HepG2 (cell line): ENCODE measurements around the gene CEBPG. TPM values are rescaled to one million over a fixed set of nuclear protein-coding genes. Genes with fewer than 3 reads are reported as not detected.

Source experiments
- FOSL2 ChIP-seq: sonication (generic); formaldehyde crosslinking; IDR thresholded peaks from 2 replicates; pipeline ENCODE4 v1.4.0; 2020; ENCODE audit warnings: missing genetic modification reagents
- HOXA3 ChIP-seq: sonication (generic); formaldehyde crosslinking; IDR thresholded peaks from 2 replicates; pipeline ENCODE4 v1.5.0; 2020; ENCODE audit warnings: missing genetic modification reagents
- MIXL1 ChIP-seq: IDR thresholded peaks from 2 replicates; pipeline ENCODE4 v1.6.1; 2016
- NFIC ChIP-seq: IDR thresholded peaks from 2 replicates; pipeline ENCODE4 v1.6.1; 2012; ENCODE audit warnings: mild to moderate bottlenecking, low read length, inconsistent platforms
- NFKB2 ChIP-seq: sonication (generic); formaldehyde crosslinking; IDR thresholded peaks from 2 replicates; pipeline ENCODE4 v1.4.0; 2020; ENCODE audit warnings: missing genetic modification reagents, borderline replicate concordance
- PRDM10 ChIP-seq: sonication (generic); formaldehyde crosslinking; IDR thresholded peaks from 2 replicates; pipeline ENCODE4 v1.4.0; 2020; ENCODE audit warnings: low read depth, missing genetic modification reagents
- ZBTB46 ChIP-seq: sonication (generic); formaldehyde crosslinking; IDR thresholded peaks from 2 replicates; pipeline ENCODE4 v1.4.0; 2020; ENCODE audit warnings: mild to moderate bottlenecking, missing genetic modification reagents, borderline replicate concordance
- ZNF225 ChIP-seq: sonication (generic); formaldehyde crosslinking; IDR thresholded peaks from 2 replicates; pipeline ENCODE4 v1.4.0; 2020; ENCODE audit warnings: mild to moderate bottlenecking, missing genetic modification reagents
- ZNF598 ChIP-seq: sonication (generic); formaldehyde crosslinking; IDR thresholded peaks from 2 replicates; pipeline ENCODE4 v1.5.1; 2020; ENCODE audit warnings: mild to moderate bottlenecking, missing genetic modification reagents, borderline replicate concordance
- ZNF607 ChIP-seq: sonication (generic); formaldehyde crosslinking; IDR thresholded peaks from 2 replicates; pipeline ENCODE4 v1.5.1; 2020; ENCODE audit warnings: missing genetic modification reagents, mild to moderate bottlenecking, borderline replicate concordance
- ZNF788 ChIP-seq: sonication (generic); formaldehyde crosslinking; IDR thresholded peaks from 2 replicates; pipeline ENCODE4 v1.5.0; 2020; ENCODE audit warnings: mild to moderate bottlenecking, missing genetic modification reagents, borderline replicate concordance
- polyA plus RNA-seq, 8 experiments: library from polyadenylated mRNA; depleted of rRNA in 3 of 8; stranded (reverse) in 7 of 8; unstranded in 1 of 8; fragments of >200 nt; fragmentation: Illumina TruSeq in 4 of 8; extraction: Trizol in 4 of 8; gene quantifications; 2 replicates each; pipeline versions ENCODE4 v1.2.1 to v1.2.3, GENCODE V29; 2011 to 2016; ENCODE audit warnings: low read depth in 4 of 8, missing spikeins in 1 of 8, mixed read lengths in 1 of 8; ENCODE audit not compliant: insufficient read depth in 1 of 8
- total RNA-seq, 5 experiments: library from RNA; depleted of rRNA; stranded (reverse); fragments of >200 nt; fragmentation: Illumina TruSeq; extraction: Trizol; gene quantifications; 2 replicates each; pipeline ENCODE4 v1.2.3, GENCODE V29; 2016; ENCODE audit warnings: low read depth in 1 of 5
- TF ChIP-seq, protein P1 (sequence below): sonication (generic); formaldehyde crosslinking; IDR thresholded peaks from 2 replicates; pipeline ENCODE4 v1.5.0; 2020; ENCODE audit warnings: mild to moderate bottlenecking, missing genetic modification reagents, borderline replicate concordance
- TF ChIP-seq, protein P2 (sequence below), 2 experiments: sonication (generic) in 1 of 2; formaldehyde crosslinking in 1 of 2; IDR thresholded peaks; 2 replicates each; pipeline versions ENCODE4 v1.4.0 to v1.6.1; 2016 to 2020; ENCODE audit warnings: borderline replicate concordance in 1 of 2, low read depth in 1 of 2, mild to moderate bottlenecking in 1 of 2, missing genetic modification reagents in 1 of 2

CEBPG gene
- total and polyA plus RNA-seq, 2 of the 13 experiments (the other 11 are each of a cell fraction or from before 2014, with no cell fraction given), result 25.7 to 34.3 TPM

DNA sequence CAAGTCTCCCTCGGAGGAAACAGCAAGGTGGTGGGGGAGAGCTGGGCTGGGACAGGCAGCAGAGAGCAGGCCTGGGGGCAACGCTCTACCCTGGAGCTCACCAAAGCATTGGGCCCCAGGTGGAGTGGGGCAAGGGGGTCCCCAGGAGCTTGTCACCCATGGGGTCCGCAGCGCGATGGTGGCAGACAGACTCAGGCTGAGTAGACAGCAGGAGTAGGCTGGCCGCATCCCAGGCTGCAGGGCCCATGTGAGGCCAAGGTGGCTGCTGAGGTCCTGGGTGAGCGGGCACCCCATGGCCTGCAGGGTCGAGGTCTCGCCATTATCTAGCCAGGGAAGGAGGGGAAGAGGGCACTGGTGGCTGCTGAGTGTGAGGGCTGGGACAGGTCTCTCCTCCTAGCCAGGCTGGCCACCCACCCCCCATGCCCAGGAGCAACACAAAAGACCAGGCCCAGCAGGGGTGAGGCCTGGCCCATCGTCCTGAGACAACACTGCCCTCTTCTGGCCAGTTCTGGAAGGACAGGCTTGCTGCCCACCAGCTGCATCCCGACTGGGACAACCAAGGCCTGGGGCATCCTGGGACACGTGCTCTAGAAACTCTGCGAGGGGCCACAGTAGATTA, 33.1 kb downstream of the CEBPG start (continued):
- TF ChIP-seq, protein P1, sequence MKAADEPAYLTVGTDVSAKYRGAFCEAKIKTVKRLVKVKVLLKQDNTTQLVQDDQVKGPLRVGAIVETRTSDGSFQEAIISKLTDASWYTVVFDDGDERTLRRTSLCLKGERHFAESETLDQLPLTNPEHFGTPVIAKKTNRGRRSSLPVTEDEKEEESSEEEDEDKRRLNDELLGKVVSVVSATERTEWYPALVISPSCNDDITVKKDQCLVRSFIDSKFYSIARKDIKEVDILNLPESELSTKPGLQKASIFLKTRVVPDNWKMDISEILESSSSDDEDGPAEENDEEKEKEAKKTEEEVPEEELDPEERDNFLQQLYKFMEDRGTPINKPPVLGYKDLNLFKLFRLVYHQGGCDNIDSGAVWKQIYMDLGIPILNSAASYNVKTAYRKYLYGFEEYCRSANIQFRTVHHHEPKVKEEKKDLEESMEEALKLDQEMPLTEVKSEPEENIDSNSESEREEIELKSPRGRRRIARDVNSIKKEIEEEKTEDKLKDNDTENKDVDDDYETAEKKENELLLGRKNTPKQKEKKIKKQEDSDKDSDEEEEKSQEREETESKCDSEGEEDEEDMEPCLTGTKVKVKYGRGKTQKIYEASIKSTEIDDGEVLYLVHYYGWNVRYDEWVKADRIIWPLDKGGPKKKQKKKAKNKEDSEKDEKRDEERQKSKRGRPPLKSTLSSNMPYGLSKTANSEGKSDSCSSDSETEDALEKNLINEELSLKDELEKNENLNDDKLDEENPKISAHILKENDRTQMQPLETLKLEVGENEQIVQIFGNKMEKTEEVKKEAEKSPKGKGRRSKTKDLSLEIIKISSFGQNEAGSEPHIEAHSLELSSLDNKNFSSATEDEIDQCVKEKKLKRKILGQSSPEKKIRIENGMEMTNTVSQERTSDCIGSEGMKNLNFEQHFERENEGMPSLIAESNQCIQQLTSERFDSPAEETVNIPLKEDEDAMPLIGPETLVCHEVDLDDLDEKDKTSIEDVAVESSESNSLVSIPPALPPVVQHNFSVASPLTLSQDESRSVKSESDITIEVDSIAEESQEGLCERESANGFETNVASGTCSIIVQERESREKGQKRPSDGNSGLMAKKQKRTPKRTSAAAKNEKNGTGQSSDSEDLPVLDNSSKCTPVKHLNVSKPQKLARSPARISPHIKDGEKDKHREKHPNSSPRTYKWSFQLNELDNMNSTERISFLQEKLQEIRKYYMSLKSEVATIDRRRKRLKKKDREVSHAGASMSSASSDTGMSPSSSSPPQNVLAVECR, result peak; percentile 43; the same call in 1 of the 2 replicates
- TF ChIP-seq PRDM10 (peak; percentile 72; the same call in 1 of the 2 replicates), ZNF598 (CRISPR knock-in tag) (peak; percentile 52; the same call in 1 of the 2 replicates), ZNF607 (CRISPR knock-in tag) (no peak), HOXA3 (CRISPR knock-in tag) (peak; percentile 41; the same call in 1 of the 2 replicates), NFIC (no peak), ZNF788 (peak; percentile 28; the same call in 1 of the 2 replicates), ZNF225 (CRISPR knock-in tag) (0 out of 2 replicates have a peak, but pooled peaks have one; percentile 18), MIXL1 (CRISPR knock-in tag) (0 out of 2 replicates have a peak, but pooled peaks have one; percentile 28), FOSL2 (CRISPR knock-in tag) (peak; percentile 32; the same call in 1 of the 2 replicates), ZBTB46 (CRISPR knock-in tag) (peak; percentile 67; the same call in 1 of the 2 replicates), NFKB2 (CRISPR knock-in tag) (no peak; the same call in 1 of the 2 replicates)
- TF ChIP-seq, protein P2, sequence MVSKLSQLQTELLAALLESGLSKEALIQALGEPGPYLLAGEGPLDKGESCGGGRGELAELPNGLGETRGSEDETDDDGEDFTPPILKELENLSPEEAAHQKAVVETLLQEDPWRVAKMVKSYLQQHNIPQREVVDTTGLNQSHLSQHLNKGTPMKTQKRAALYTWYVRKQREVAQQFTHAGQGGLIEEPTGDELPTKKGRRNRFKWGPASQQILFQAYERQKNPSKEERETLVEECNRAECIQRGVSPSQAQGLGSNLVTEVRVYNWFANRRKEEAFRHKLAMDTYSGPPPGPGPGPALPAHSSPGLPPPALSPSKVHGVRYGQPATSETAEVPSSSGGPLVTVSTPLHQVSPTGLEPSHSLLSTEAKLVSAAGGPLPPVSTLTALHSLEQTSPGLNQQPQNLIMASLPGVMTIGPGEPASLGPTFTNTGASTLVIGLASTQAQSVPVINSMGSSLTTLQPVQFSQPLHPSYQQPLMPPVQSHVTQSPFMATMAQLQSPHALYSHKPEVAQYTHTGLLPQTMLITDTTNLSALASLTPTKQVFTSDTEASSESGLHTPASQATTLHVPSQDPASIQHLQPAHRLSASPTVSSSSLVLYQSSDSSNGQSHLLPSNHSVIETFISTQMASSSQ (IDR thresholded peaks at IDR 0.05; ENCODE audit: low read depth), result no peak
- TF ChIP-seq, protein P2 (CRISPR knock-in tag; IDR thresholded peaks at IDR 0.05; ENCODE audit: borderline replicate concordance), result 0 out of 2 replicates have a peak, but pooled peaks have one; percentile 36
